H9 (cell line): ENCODE results near the gene GBP1. TPM values are rescaled to one million over a fixed set of nuclear protein-coding genes. Genes with fewer than 3 reads are reported as not detected.

Experiments used
- DNase-seq: peaks from one replicate; pipeline ENCODE4 v3.0.0-alpha.2; 2017
- H2AFZ ChIP-seq: one replicate; pipeline ENCODE4 v1.6.1; 2013; ENCODE audit warnings: mild to moderate bottlenecking, low read length, control low read depth, moderate library complexity
- H2AK5ac ChIP-seq: 2 replicates; pipeline ENCODE4 v1.6.1; 2013; ENCODE audit warnings: low read length, control low read depth, mixed read lengths; ENCODE audit not compliant: insufficient read length
- H2BK120ac ChIP-seq: one replicate; pipeline ENCODE4 v1.6.1; 2013; ENCODE audit warnings: low read depth, mild to moderate bottlenecking, low read length, control low read depth, inconsistent platforms; ENCODE audit not compliant: poor library complexity, severe bottlenecking
- H2BK12ac ChIP-seq: 2 replicates; pipeline ENCODE4 v1.6.1; 2013; ENCODE audit warnings: low read length, control low read depth, mixed read lengths, low read depth; ENCODE audit not compliant: insufficient read length
- H2BK15ac ChIP-seq: 2 replicates; pipeline ENCODE4 v1.6.1; 2013; ENCODE audit warnings: low read depth, low read length, control low read depth
- H2BK20ac ChIP-seq: one replicate; pipeline ENCODE4 v1.6.1; 2013; ENCODE audit warnings: low read depth, mild to moderate bottlenecking, low read length, control low read depth, inconsistent platforms; ENCODE audit not compliant: poor library complexity, severe bottlenecking
- H2BK5ac ChIP-seq: 2 replicates; pipeline ENCODE4 v1.6.1; 2013; ENCODE audit warnings: low read length, control low read depth, mixed read lengths; ENCODE audit not compliant: insufficient read length
- H3K14ac ChIP-seq: 2 replicates; pipeline ENCODE4 v1.6.1; 2013; ENCODE audit warnings: low read length, control low read depth; ENCODE audit not compliant: insufficient read depth
- H3K18ac ChIP-seq: 2 replicates; pipeline ENCODE4 v1.6.1; 2013; ENCODE audit warnings: low read depth, mild to moderate bottlenecking, mixed read lengths, low read length, control low read depth; ENCODE audit not compliant: insufficient read length
- H3K23ac ChIP-seq: 2 replicates; pipeline ENCODE4 v1.6.1; 2013; ENCODE audit warnings: low read length, control low read depth, mixed read lengths, low read depth; ENCODE audit not compliant: insufficient read length
- H3K23me2 ChIP-seq: 2 replicates; pipeline ENCODE4 v1.6.1; 2013; ENCODE audit warnings: low read depth, mild to moderate bottlenecking, mixed read lengths, low read length, control low read depth; ENCODE audit not compliant: insufficient read length, poor library complexity, severe bottlenecking
- H3K27ac ChIP-seq: 2 replicates; pipeline ENCODE4 v1.5.1; 2013; ENCODE audit warnings: low read length, control low read depth, mixed read lengths, low read depth; ENCODE audit not compliant: insufficient read length
- H3K27me3 ChIP-seq: 2 replicates; pipeline ENCODE4 v1.6.1; 2013; ENCODE audit warnings: low read length, control low read depth, inconsistent platforms; ENCODE audit not compliant: insufficient read depth
- H3K4ac ChIP-seq: 2 replicates; pipeline ENCODE4 v1.6.1; 2013; ENCODE audit warnings: low read depth, mild to moderate bottlenecking, control low read depth, inconsistent platforms, low read length, moderate library complexity
- H3K4me1 ChIP-seq: 2 replicates; pipeline ENCODE4 v1.6.1; 2013; ENCODE audit warnings: low read length, control low read depth, inconsistent platforms; ENCODE audit not compliant: insufficient read depth
- H3K4me2 ChIP-seq: 2 replicates; pipeline ENCODE4 v1.6.1; 2013; ENCODE audit warnings: low read length, control low read depth, mixed read lengths; ENCODE audit not compliant: insufficient read length, insufficient read depth
- H3K56ac ChIP-seq: 2 replicates; pipeline ENCODE4 v1.6.1; 2013; ENCODE audit warnings: low read depth, mild to moderate bottlenecking, mixed read lengths, low read length, control low read depth; ENCODE audit not compliant: insufficient read length
- H3K79me1 ChIP-seq: 2 replicates; pipeline ENCODE4 v1.6.1; 2013; ENCODE audit warnings: low read depth, mild to moderate bottlenecking, moderate library complexity, low read length, control low read depth, inconsistent platforms; ENCODE audit not compliant: insufficient read depth, poor library complexity, severe bottlenecking
- H3K79me2 ChIP-seq: 2 replicates; pipeline ENCODE4 v1.6.1; 2013; ENCODE audit warnings: low read length, control low read depth, inconsistent platforms; ENCODE audit not compliant: insufficient read depth
- H3K9ac ChIP-seq: 2 replicates; pipeline ENCODE4 v1.6.1; 2013; ENCODE audit warnings: low read length, control low read depth, mixed read lengths; ENCODE audit not compliant: insufficient read length; ENCODE audit errors: extremely low read depth
- H3K9me3 ChIP-seq: one replicate; pipeline ENCODE4 v1.6.1; 2013; ENCODE audit warnings: low read depth, low read length, inconsistent platforms; ENCODE audit not compliant: control insufficient read depth
- H3T11ph ChIP-seq: one replicate; pipeline ENCODE4 v1.6.1; 2013; ENCODE audit warnings: mild to moderate bottlenecking, low read length, control low read depth, inconsistent platforms
- H4K20me1 ChIP-seq: one replicate; pipeline ENCODE4 v1.6.1; 2013; ENCODE audit not compliant: control insufficient read depth, insufficient read length, insufficient read depth
- H4K5ac ChIP-seq: 2 replicates; pipeline ENCODE4 v1.6.1; 2013; ENCODE audit warnings: low read depth, mild to moderate bottlenecking, mixed read lengths, low read length, control low read depth; ENCODE audit not compliant: insufficient read length
- H4K8ac ChIP-seq: replicated peaks from 2 replicates; pipeline ENCODE4 v1.6.1; 2013; ENCODE audit warnings: low read length, control low read depth, mixed read lengths, low read depth; ENCODE audit not compliant: insufficient read length
- H4K91ac ChIP-seq: 2 replicates; pipeline ENCODE4 v1.6.1; 2013; ENCODE audit warnings: low read depth, mild to moderate bottlenecking, moderate library complexity, mixed read lengths, low read length, control low read depth; ENCODE audit not compliant: insufficient read length
- H3K27ac Mint-ChIP-seq, 3 experiments: 2 replicates in 2 of 3; 3 replicates in 1 of 3; pipeline ENCODE4 v1.8.0; 2020 to 2021; ENCODE audit warnings: mixed read lengths in 3 of 3, mild to moderate bottlenecking in 1 of 3, moderate library complexity in 1 of 3
- H3K27me3 Mint-ChIP-seq: 2 replicates; pipeline ENCODE4 v1.8.0; 2021; ENCODE audit warnings: low read depth, mild to moderate bottlenecking, moderate library complexity, mixed read lengths
- H3K36me3 Mint-ChIP-seq, 3 experiments: 2 replicates in 2 of 3; 3 replicates in 1 of 3; pipeline ENCODE4 v1.8.0; 2020 to 2021; ENCODE audit warnings: low read depth in 3 of 3, mixed read lengths in 3 of 3; ENCODE audit not compliant: insufficient read depth in 1 of 3
- H3K4me1 Mint-ChIP-seq, 2 experiments: 2 replicates each; pipeline ENCODE4 v1.8.0; 2020; ENCODE audit warnings: mixed read lengths in 2 of 2
- H3K4me3 Mint-ChIP-seq, 2 experiments: 2 replicates in 1 of 2; 3 replicates in 1 of 2; pipeline ENCODE4 v1.8.0; 2020 to 2021; ENCODE audit warnings: mild to moderate bottlenecking in 2 of 2, mixed read lengths in 2 of 2, moderate library complexity in 1 of 2
- H3K9me3 Mint-ChIP-seq, 2 experiments: 2 replicates in 1 of 2; 3 replicates in 1 of 2; pipeline ENCODE4 v1.8.0; 2020; ENCODE audit warnings: mild to moderate bottlenecking in 2 of 2, mixed read lengths in 2 of 2, moderate library complexity in 1 of 2
- WGBS: extraction: QIAGEN DNeasy Blood & Tissue Kit; methylation state at CpG from one replicate; pipeline ENCODE4 v1.1.7; 2013; ENCODE audit warnings: missing lambda C conversion rate, low lambda C conversion rate, mixed read lengths; ENCODE audit not compliant: insufficient read length; ENCODE audit errors: extremely low coverage; 5-methylcytosine and 5-hydroxymethylcytosine counted together
- total RNA-seq: library from RNA; stranded (reverse); gene quantifications from 2 replicates; pipeline ENCODE4 v1.2.1, GENCODE V29; 2021
- TF ChIP-seq, protein P1 (sequence below): fragments of 200-600 bp; sonication (generic); conservative IDR thresholded peaks from 3 replicates; pipeline ENCODE4 v1.8.0; 2021; ENCODE audit warnings: antibody characterized with exemption, mild to moderate bottlenecking

Gene GBP1
- total RNA-seq, 1 experiment from 2014 or later: not detected

DNA sequence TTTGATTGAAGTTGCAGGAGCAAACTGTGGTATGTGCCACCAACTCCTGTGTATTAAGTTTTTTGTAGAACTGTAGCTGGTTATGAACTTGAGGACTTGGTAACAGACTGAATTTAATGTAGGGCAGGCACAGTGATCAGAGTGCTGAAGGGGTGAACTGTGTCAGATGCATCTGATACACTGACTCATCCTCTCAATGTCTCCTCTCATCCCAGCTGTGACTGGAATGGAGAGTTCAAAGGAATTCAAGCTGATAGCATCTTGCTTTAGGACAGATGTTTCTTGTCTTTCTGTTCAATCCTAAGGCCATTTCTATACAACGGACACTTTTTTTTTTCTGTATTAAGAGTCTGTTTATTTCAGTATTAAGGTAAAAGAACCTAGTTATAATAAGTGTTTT, 25.0 kb upstream of the GBP1 start:
- no peaks in the 10 kb centered on the region for H3K79me1 ChIP-seq
- H3K23me2 ChIP-seq: no peaks in the 10 kb centered on the region
- no peak overlapping the region for H4K8ac ChIP-seq
- H4K5ac ChIP-seq: no peak overlapping the region
- H2AFZ ChIP-seq: no peak overlapping the region
- no peak overlapping the region for H3K9ac ChIP-seq
- H3T11ph ChIP-seq: no peak overlapping the region
- H3K23ac ChIP-seq: no peak overlapping the region
- no peaks in the 10 kb centered on the region for H3K9me3 ChIP-seq
- no peak for DNase-seq
- H3K4me1 ChIP-seq: no peaks in the 10 kb centered on the region
- no CpG with 5 or more reads among the region's 1 CpG for WGBS
- no peak overlapping the region for H3K27ac ChIP-seq
- H3K4me1 Mint-ChIP-seq: peaks cover 2 to 4% of the 10 kb centered on the region in 2 experiments; a peak in 1 of 4 replicates
- H3K14ac ChIP-seq: no peak overlapping the region
- TF ChIP-seq, protein P1, sequence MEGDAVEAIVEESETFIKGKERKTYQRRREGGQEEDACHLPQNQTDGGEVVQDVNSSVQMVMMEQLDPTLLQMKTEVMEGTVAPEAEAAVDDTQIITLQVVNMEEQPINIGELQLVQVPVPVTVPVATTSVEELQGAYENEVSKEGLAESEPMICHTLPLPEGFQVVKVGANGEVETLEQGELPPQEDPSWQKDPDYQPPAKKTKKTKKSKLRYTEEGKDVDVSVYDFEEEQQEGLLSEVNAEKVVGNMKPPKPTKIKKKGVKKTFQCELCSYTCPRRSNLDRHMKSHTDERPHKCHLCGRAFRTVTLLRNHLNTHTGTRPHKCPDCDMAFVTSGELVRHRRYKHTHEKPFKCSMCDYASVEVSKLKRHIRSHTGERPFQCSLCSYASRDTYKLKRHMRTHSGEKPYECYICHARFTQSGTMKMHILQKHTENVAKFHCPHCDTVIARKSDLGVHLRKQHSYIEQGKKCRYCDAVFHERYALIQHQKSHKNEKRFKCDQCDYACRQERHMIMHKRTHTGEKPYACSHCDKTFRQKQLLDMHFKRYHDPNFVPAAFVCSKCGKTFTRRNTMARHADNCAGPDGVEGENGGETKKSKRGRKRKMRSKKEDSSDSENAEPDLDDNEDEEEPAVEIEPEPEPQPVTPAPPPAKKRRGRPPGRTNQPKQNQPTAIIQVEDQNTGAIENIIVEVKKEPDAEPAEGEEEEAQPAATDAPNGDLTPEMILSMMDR: no peak
- H3K36me3 Mint-ChIP-seq: no peaks in the 10 kb centered on the region
- H4K91ac ChIP-seq: no peak overlapping the region
- no peak overlapping the region for H3K56ac ChIP-seq
- no peak overlapping the region for H2BK20ac ChIP-seq
- no peaks in the 10 kb centered on the region for H3K27me3 ChIP-seq
- no peak overlapping the region for H2BK5ac ChIP-seq
- no peaks in the 10 kb centered on the region for H4K20me1 ChIP-seq
- no peak overlapping the region for H2BK120ac ChIP-seq
- no peak overlapping the region for H2BK15ac ChIP-seq
- H3K79me2 ChIP-seq: no peaks in the 10 kb centered on the region
- H3K18ac ChIP-seq: no peak overlapping the region
- H3K27ac Mint-ChIP-seq: no peak overlapping the region; a peak in 1 of 7 replicates
- H3K27me3 Mint-ChIP-seq: no peaks in the 10 kb centered on the region
- no peak overlapping the region for H3K4me2 ChIP-seq
- peaks cover 0 to 2% of the 10 kb centered on the region in 2 experiments; a peak in 2 of 5 replicates for H3K9me3 Mint-ChIP-seq
- no peak overlapping the region for H3K4me3 Mint-ChIP-seq
- no peak overlapping the region for H3K4ac ChIP-seq
- no peak overlapping the region for H2AK5ac ChIP-seq
- H2BK12ac ChIP-seq: no peak overlapping the region
